ENCODE results near the gene SERPINA12. TPM values are rescaled to one million over a fixed set of nuclear protein-coding genes. Genes with fewer than 3 reads are reported as not detected.

SERPINA12 gene
- total RNA-seq, 1 experiment from 2014 or later, result not detected

DNA sequence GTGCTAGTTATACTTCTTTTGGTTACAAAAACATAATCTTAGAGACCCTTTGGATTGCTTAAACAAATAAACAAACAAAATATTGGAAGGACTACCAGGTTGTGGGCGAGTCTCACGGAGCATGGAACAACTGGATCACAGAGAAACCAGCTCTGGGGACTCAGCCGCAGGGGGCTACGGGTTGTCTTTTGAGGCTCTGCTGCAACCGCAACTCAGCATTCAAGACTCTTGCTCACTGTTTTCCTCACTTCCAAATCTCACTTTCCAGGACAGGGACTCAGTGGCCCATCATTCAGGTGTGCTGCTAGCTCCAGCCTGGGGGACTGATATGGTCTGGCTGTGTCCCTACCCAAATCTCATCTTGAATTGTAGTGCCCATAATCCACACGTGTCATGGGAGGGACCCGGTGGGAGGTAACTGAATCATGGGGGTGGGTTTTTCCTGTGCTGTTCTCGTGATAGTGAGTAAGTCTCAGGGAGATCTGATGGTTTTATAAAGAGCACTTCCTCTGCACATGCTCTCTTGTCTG lies 37.9 kb upstream of the SERPINA12 start:
- Histone ChIP-seq H3K9ac (ENCODE audit: low read length) (no peak overlapping the region), H2AFZ (ENCODE audit: low read length) (no peak overlapping the region), H3K36me3 (ENCODE audit: insufficient read depth, low read length) (no peaks in the 10 kb centered on the region), H4K20me1 (ENCODE audit: insufficient read depth, low read depth, low read length) (no peaks in the 10 kb centered on the region), H3K9me3 (ENCODE audit: low read length) (no peaks in the 10 kb centered on the region), H3K27me3 (ENCODE audit: low read length) (no peaks in the 10 kb centered on the region), H3K9me2 (replicated peaks; ENCODE audit: insufficient read depth, low read length) (no peaks in the 10 kb centered on the region), H3K4me1 (ENCODE audit: low read length) (no peaks in the 10 kb centered on the region), H3K27ac (ENCODE audit: low read length) (no peak overlapping the region), H3K4me3 (ENCODE audit: low read length) (no peak overlapping the region), H3K4me2 (ENCODE audit: low read depth, low read length, poor library complexity, severe bottlenecking) (no peak overlapping the region), H3K79me2 (ENCODE audit: low read length) (no peaks in the 10 kb centered on the region)
- DNase-seq, result no peak

DNA sequence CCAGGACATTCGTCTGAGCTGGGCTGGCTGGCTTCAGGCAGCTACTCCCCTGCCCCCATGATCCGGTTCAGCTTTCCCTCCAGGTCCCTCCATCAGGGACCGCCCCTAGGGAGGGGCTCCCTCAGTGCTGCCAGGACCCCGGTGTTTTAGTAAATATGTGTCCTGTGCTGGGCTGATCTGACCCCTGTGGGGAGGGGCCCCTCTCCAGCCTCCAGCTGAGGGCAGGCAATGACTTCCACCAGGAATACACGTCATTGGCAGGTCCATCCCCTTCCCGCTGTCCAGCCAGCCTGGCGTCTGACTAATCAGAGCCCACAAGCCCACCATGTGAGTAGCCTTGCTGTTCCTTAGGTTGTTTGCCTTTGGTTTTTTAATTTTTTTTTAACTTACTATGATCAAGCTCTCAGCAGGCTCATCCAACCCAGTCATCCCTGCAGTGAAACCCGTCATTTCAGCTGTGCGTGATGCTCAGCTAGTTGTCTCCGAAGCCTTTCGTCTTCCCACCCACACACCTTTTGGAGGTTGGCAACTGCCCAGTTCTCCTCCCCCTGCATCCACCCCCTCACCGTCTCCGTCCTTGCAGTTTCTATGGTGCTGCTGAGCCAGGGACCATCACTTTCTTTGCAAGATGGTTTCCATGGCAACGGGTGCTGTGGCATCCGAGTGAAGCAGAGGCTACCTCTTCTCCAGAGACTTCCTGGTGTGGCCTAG lies 36.0 kb upstream of the SERPINA12 start:
- Histone ChIP-seq H3K27me3 (ENCODE audit: low read length) (no peaks in the 10 kb centered on the region), H3K79me2 (ENCODE audit: low read length) (no peaks in the 10 kb centered on the region), H4K20me1 (ENCODE audit: insufficient read depth, low read depth, low read length) (no peaks in the 10 kb centered on the region), H3K4me2 (ENCODE audit: low read depth, low read length, poor library complexity, severe bottlenecking) (no peak overlapping the region), H3K4me1 (ENCODE audit: low read length) (peaks cover under 1% of the 10 kb centered on the region; the same call in 1 of the 2 replicates), H3K27ac (ENCODE audit: low read length) (no peak overlapping the region), H3K36me3 (ENCODE audit: insufficient read depth, low read length) (no peaks in the 10 kb centered on the region), H3K9me2 (replicated peaks; ENCODE audit: insufficient read depth, low read length) (no peaks in the 10 kb centered on the region), H2AFZ (ENCODE audit: low read length) (no peak overlapping the region), H3K9ac (ENCODE audit: low read length) (no peak overlapping the region), H3K9me3 (ENCODE audit: low read length) (no peaks in the 10 kb centered on the region), H3K4me3 (ENCODE audit: low read length) (no peak overlapping the region)
- no peak for DNase-seq

DNA sequence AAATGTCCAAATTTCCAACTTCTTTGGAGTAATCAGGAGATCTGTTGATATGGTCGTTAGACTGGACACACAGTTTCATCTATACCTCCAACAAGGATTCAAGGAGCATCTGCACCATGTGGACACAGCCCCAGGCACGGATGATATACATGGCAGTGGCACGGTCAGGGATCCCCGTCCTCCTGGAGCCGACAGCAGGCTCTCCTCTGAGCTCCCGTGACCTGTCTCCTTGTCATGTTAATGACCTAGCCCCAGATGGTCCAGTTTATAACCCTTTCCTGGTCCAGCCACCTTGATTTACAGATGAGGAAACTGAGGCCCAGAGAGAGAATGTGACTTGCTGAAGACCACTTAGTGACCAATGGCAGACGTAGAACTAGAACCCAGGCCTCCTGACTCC lies 35.5 kb upstream of the SERPINA12 start:
- H3K36me3 ChIP-seq (ENCODE audit: insufficient read depth, low read length), result no peaks in the 10 kb centered on the region
- H3K27ac ChIP-seq (ENCODE audit: low read length), result no peak overlapping the region
- no peaks in the 10 kb centered on the region for H3K27me3 ChIP-seq (ENCODE audit: low read length)
- H2AFZ ChIP-seq (ENCODE audit: low read length), result no peak overlapping the region
- H3K79me2 ChIP-seq (ENCODE audit: low read length), result no peaks in the 10 kb centered on the region
- H3K9ac ChIP-seq (ENCODE audit: low read length), result no peak overlapping the region
- H4K20me1 ChIP-seq (ENCODE audit: insufficient read depth, low read depth, low read length), result no peaks in the 10 kb centered on the region
- no peak overlapping the region for H3K4me3 ChIP-seq (ENCODE audit: low read length)
- peaks cover 3% of the 10 kb centered on the region; the same call in 1 of the 2 replicates for H3K4me1 ChIP-seq (ENCODE audit: low read length)
- H3K9me3 ChIP-seq (ENCODE audit: low read length), result no peaks in the 10 kb centered on the region
- no peaks in the 10 kb centered on the region for H3K9me2 ChIP-seq (replicated peaks; ENCODE audit: insufficient read depth, low read length)
- no peak for DNase-seq
- H3K4me2 ChIP-seq (ENCODE audit: low read depth, low read length, poor library complexity, severe bottlenecking), result no peak overlapping the region

DNA sequence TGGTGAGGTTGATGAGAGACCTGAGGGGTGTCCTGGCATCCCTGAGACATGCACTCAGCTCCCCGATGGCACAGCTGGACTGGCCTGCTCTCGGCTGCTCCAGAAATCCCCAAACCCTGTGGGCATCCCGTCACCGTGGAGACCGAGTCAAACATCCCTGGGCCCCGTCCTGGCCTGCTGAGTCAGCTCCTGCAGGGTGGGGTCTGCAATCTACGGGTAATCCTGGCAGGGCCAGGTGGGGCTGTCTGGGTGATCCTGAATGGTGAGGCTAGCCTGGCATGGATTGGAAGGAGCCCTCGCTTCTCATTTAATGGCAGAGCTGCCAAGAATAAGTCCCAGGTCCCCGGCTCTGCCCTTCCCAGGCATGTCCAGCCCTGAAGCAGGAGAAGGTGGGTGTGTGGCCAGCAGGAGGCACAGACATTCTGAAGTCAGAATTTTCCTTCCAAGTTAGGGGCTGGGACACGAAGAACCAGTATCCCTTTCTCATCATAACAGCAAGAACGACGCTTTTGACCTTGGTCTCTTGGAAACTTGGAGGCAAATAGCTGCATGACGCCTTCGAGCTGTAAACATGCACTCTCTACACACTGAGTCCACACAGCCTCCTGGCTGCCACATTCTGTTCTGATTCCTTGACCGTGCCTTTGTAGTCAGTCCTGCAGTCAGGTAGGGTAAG lies 34.3 kb upstream of the SERPINA12 start:
- no peak overlapping the region for H3K4me2 ChIP-seq (ENCODE audit: low read depth, low read length, poor library complexity, severe bottlenecking)
- H4K20me1 ChIP-seq (ENCODE audit: insufficient read depth, low read depth, low read length), result no peaks in the 10 kb centered on the region
- H3K79me2 ChIP-seq (ENCODE audit: low read length), result no peaks in the 10 kb centered on the region
- no peaks in the 10 kb centered on the region for H3K27me3 ChIP-seq (ENCODE audit: low read length)
- no peaks in the 10 kb centered on the region for H3K9me2 ChIP-seq (replicated peaks; ENCODE audit: insufficient read depth, low read length)
- H2AFZ ChIP-seq (ENCODE audit: low read length), result no peak overlapping the region
- no peak overlapping the region for H3K27ac ChIP-seq (ENCODE audit: low read length)
- DNase-seq, result no peak
- no peaks in the 10 kb centered on the region for H3K9me3 ChIP-seq (ENCODE audit: low read length)
- H3K4me3 ChIP-seq (ENCODE audit: low read length), result no peak overlapping the region
- no peak overlapping the region for H3K9ac ChIP-seq (ENCODE audit: low read length)
- peaks cover 3% of the 10 kb centered on the region; the same call in 1 of the 2 replicates for H3K4me1 ChIP-seq (ENCODE audit: low read length)
- H3K36me3 ChIP-seq (ENCODE audit: insufficient read depth, low read length), result no peaks in the 10 kb centered on the region

DNA sequence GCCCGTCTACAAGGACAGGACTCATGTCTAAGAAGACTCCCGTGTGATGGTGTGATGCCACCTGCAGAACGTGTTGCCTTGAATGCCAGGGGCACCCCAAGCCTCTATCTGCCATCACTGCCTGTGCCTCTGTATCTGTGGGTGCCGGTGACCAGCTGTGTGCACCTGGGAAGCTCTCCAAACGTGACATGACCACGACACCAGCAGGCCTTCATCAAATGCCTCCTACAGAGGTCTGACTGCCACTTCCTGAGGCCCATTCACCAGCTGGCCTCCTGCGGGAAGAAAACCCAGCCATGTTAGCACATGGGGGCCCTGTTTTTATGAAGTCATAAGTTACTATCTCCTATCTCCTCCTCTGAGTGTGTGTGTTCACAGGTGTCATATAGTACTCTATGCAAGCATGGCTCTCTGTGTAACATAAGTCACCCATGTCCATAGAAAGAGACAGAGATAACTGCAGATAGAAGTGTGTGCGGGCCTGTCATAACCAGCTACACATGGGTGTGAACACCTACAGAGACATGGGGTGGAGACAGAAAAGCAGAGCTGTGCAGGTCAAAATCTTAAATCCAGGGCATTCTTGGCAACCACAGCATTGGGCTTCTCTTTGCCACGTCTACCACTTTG lies 33.7 kb upstream of the SERPINA12 start:
- Histone ChIP-seq H3K9me3 (ENCODE audit: low read length) (no peaks in the 10 kb centered on the region), H3K27me3 (ENCODE audit: low read length) (no peaks in the 10 kb centered on the region), H3K27ac (ENCODE audit: low read length) (no peak overlapping the region), H2AFZ (ENCODE audit: low read length) (no peak overlapping the region), H3K4me1 (ENCODE audit: low read length) (peaks cover 3% of the 10 kb centered on the region; the same call in 1 of the 2 replicates), H3K9ac (ENCODE audit: low read length) (no peak overlapping the region), H3K79me2 (ENCODE audit: low read length) (no peaks in the 10 kb centered on the region), H4K20me1 (ENCODE audit: insufficient read depth, low read depth, low read length) (no peaks in the 10 kb centered on the region), H3K36me3 (ENCODE audit: insufficient read depth, low read length) (no peaks in the 10 kb centered on the region), H3K9me2 (replicated peaks; ENCODE audit: insufficient read depth, low read length) (no peaks in the 10 kb centered on the region), H3K4me2 (ENCODE audit: low read depth, low read length, poor library complexity, severe bottlenecking) (no peak overlapping the region), H3K4me3 (ENCODE audit: low read length) (no peak overlapping the region)
- no peak for DNase-seq

DNA sequence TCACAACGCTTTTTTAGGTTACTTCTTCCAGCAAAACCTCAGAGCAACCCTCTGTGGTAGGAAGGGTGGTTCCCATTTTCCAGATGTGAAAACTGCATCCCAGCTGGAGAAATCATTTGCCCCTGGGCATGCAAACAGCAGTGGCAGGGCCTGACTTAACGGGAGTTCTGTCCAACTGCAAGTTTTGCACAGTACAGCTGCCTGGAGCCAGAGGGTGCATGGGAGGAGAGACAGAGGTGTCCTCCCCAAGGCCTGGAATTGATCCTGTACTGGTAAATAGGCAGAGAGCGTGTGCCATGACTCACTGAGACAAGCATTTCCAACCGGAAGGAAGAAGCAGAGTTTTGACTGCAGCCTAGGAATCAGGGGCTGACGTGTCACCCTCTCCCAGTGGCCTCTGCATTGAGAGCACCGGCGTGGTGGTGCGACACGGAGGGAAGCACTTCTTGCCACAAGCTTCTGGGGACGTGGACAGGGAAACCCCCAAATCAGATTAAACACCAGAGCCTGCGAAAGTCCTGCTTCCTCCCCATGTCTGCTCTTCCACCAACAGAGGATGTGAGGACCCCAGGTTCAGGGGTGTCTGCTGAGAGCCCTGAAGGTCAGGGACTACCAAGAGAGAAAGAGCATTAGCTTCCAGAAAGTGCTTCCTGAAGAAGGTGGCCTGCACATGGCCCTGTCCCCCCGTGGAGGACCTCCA lies 33.0 kb upstream of the SERPINA12 start:
- Histone ChIP-seq H3K9me2 (replicated peaks; ENCODE audit: insufficient read depth, low read length) (no peaks in the 10 kb centered on the region), H3K9ac (ENCODE audit: low read length) (no peak overlapping the region)
- DNase-seq, result no peak

DNA sequence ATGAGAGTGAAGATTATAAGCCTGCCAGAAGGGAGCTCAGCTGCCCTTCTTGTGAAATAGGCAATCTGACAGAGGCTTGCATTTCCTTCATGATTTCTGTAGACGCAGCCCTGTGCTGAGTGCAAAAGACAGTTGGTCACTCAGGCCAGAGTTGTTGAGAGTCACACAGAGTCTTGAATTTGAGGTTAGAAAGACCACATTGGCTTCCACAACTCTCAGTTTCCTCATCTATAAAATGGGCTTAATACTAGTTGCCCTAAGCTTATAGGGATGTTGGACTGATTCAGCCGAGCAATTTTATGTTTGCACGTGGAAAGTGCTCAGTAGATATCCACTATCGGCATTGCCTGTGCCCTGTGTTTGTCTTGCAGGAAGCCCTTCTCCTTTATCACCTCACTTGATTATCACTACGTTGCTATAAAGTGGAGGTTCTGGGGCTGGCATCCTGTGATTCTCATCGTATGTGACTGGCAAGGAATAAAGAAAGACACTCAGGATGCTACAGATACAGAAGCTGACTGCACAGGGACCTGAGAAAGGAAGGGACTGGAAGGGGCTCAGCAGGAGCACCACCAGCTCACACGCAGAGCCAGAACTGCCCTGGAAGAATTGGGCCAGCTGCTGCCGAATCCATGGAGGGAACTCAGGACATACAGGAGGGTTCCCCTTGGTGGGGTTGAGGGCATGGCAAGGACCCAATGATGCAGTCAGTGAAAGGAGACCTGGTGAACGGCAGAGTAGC lies 32.1 kb upstream of the SERPINA12 start:
- Histone ChIP-seq H3K27me3 (ENCODE audit: low read length) (no peaks in the 10 kb centered on the region), H3K36me3 (ENCODE audit: insufficient read depth, low read length) (no peaks in the 10 kb centered on the region), H3K4me3 (ENCODE audit: low read length) (no peak overlapping the region), H3K4me2 (ENCODE audit: low read depth, low read length, poor library complexity, severe bottlenecking) (no peak overlapping the region), H4K20me1 (ENCODE audit: insufficient read depth, low read depth, low read length) (no peaks in the 10 kb centered on the region), H3K9me2 (replicated peaks; ENCODE audit: insufficient read depth, low read length) (no peaks in the 10 kb centered on the region), H3K9me3 (ENCODE audit: low read length) (no peaks in the 10 kb centered on the region), H3K79me2 (ENCODE audit: low read length) (no peaks in the 10 kb centered on the region), H3K4me1 (ENCODE audit: low read length) (peaks cover 6% of the 10 kb centered on the region), H3K9ac (ENCODE audit: low read length) (no peak overlapping the region), H2AFZ (ENCODE audit: low read length) (no peak overlapping the region), H3K27ac (ENCODE audit: low read length) (no peak overlapping the region)
- no peak for DNase-seq

More for the DNA sequence above, 33.0 kb upstream of the SERPINA12 start:
- Histone ChIP-seq H3K9me3 (ENCODE audit: low read length) (no peaks in the 10 kb centered on the region), H3K27ac (ENCODE audit: low read length) (no peak overlapping the region), H3K79me2 (ENCODE audit: low read length) (no peaks in the 10 kb centered on the region), H2AFZ (ENCODE audit: low read length) (no peak overlapping the region), H3K4me1 (ENCODE audit: low read length) (peaks cover 3% of the 10 kb centered on the region; the same call in 1 of the 2 replicates), H4K20me1 (ENCODE audit: insufficient read depth, low read depth, low read length) (no peaks in the 10 kb centered on the region), H3K4me3 (ENCODE audit: low read length) (no peak overlapping the region), H3K4me2 (ENCODE audit: low read depth, low read length, poor library complexity, severe bottlenecking) (no peak overlapping the region), H3K27me3 (ENCODE audit: low read length) (no peaks in the 10 kb centered on the region), H3K36me3 (ENCODE audit: insufficient read depth, low read length) (no peaks in the 10 kb centered on the region)

All from Karpas-422 (cell line).